ENCODE data around the gene MEI4.

- no peak for TF ChIP-seq POLR2A (IDR thresholded peaks at IDR 0.05)
- TF ChIP-seq, protein P1, sequence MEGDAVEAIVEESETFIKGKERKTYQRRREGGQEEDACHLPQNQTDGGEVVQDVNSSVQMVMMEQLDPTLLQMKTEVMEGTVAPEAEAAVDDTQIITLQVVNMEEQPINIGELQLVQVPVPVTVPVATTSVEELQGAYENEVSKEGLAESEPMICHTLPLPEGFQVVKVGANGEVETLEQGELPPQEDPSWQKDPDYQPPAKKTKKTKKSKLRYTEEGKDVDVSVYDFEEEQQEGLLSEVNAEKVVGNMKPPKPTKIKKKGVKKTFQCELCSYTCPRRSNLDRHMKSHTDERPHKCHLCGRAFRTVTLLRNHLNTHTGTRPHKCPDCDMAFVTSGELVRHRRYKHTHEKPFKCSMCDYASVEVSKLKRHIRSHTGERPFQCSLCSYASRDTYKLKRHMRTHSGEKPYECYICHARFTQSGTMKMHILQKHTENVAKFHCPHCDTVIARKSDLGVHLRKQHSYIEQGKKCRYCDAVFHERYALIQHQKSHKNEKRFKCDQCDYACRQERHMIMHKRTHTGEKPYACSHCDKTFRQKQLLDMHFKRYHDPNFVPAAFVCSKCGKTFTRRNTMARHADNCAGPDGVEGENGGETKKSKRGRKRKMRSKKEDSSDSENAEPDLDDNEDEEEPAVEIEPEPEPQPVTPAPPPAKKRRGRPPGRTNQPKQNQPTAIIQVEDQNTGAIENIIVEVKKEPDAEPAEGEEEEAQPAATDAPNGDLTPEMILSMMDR (IDR thresholded peaks at IDR 0.05), result no peak
Observed at GRCh38 chr6:77666340-77666739, 13.5 kb downstream of the MEI4 start.

Measured in esophagus squamous epithelium (tissue), 4 donors.